IMR-90 (cell line): ENCODE measurements around the gene PRXL2B. TPM values are rescaled to one million over a fixed set of nuclear protein-coding genes. Genes with fewer than 3 reads are reported as not detected.

Source experiments
- ATAC-seq: fragments of 200-7000 bp; cut with Tn5 transposase; 2 replicates; pipeline ENCODE4 v1.9.1; 2020; ENCODE audit warnings: low read depth, mild to moderate bottlenecking, moderate library complexity
- BruUV-seq: library from RNA; stranded (reverse); fragments of 400-500 nt; replicated peaks from 2 replicates; lab custom pipeline; 2021; lab: Mats Ljungman, UMichigan
- CTCF ChIA-PET: fragments of 300-600 bp; formaldehyde crosslinking; extraction: SDS; loops from one replicate; lab custom pipeline; 2021; ENCODE audit warnings: antibody characterized with exemption; lab: Yijun Ruan, JAX
- POLR2A ChIA-PET: fragments of 300-600 bp; sonication (Branson Sonifier 250); formaldehyde crosslinking; loops from one replicate; lab custom pipeline; 2022; ENCODE audit warnings: antibody characterized with exemption; ENCODE audit not compliant: unreplicated experiment; lab: Charles Lee
- DNase-seq: peaks from one replicate; pipeline ENCODE4 v3.0.0; 2013
- H2AFZ ChIP-seq: replicated peaks from 2 replicates; pipeline ENCODE3; 2013; ENCODE audit warnings: low read length, mild to moderate bottlenecking; ENCODE audit not compliant: poor library complexity
- H2AK5ac ChIP-seq: 2 replicates; pipeline ENCODE4 v1.6.1; 2013; ENCODE audit warnings: low read depth, low read length, inconsistent platforms
- H2AK9ac ChIP-seq: replicated peaks from 2 replicates; pipeline ENCODE3; 2013; ENCODE audit warnings: mild to moderate bottlenecking, low read depth, low read length, moderate library complexity; ENCODE audit not compliant: poor library complexity
- H2BK120ac ChIP-seq: 2 replicates; pipeline ENCODE4 v1.6.1; 2013; ENCODE audit warnings: low read depth, low read length, inconsistent platforms
- H2BK15ac ChIP-seq: 3 replicates; pipeline ENCODE4 v1.6.1; 2013; ENCODE audit warnings: low read depth, low read length, inconsistent platforms
- H2BK20ac ChIP-seq: 2 replicates; pipeline ENCODE4 v1.6.1; 2013; ENCODE audit warnings: low read depth, mild to moderate bottlenecking, inconsistent platforms, low read length, moderate library complexity
- H2BK5ac ChIP-seq: 2 replicates; pipeline ENCODE4 v1.6.1; 2013; ENCODE audit warnings: mild to moderate bottlenecking, low read depth, low read length, inconsistent platforms; ENCODE audit not compliant: poor library complexity, severe bottlenecking
- H3K14ac ChIP-seq: replicated peaks from 2 replicates; pipeline ENCODE4 v1.6.1; 2013; ENCODE audit warnings: low read depth, low read length, inconsistent platforms
- H3K18ac ChIP-seq: 2 replicates; pipeline ENCODE4 v1.6.1; 2013; ENCODE audit warnings: low read depth, low read length, control low read depth
- H3K23ac ChIP-seq: 2 replicates; pipeline ENCODE4 v1.6.1; 2013; ENCODE audit warnings: low read depth, low read length, inconsistent platforms
- H3K27ac ChIP-seq: 2 replicates; pipeline ENCODE4 v1.5.1; 2013; ENCODE audit warnings: mild to moderate bottlenecking, control low read depth, low read length; ENCODE audit not compliant: insufficient read depth
- H3K27me3 ChIP-seq: 2 replicates; pipeline ENCODE4 v1.6.1; 2013; ENCODE audit warnings: low read length; ENCODE audit not compliant: control insufficient read depth, insufficient read depth
- H3K36me3 ChIP-seq: 2 replicates; pipeline ENCODE4 v1.6.1; 2013; ENCODE audit warnings: low read length, mixed read lengths; ENCODE audit not compliant: control insufficient read depth, insufficient read depth
- H3K4ac ChIP-seq: 2 replicates; pipeline ENCODE4 v1.6.1; 2013; ENCODE audit warnings: low read depth, low read length, inconsistent platforms
- H3K4me1 ChIP-seq: 2 replicates; pipeline ENCODE4 v1.6.1; 2013; ENCODE audit warnings: low read length, mixed read lengths; ENCODE audit not compliant: control insufficient read depth, insufficient read depth
- H3K4me2 ChIP-seq: 2 replicates; pipeline ENCODE4 v1.6.1; 2013; ENCODE audit warnings: low read depth, mild to moderate bottlenecking, control low read depth, low read length, moderate library complexity
- H3K4me3 ChIP-seq: 2 replicates; pipeline ENCODE4 v1.5.1; 2013; ENCODE audit warnings: low read depth, mild to moderate bottlenecking, control low read depth, low read length, moderate library complexity; ENCODE audit not compliant: insufficient read depth
- H3K56ac ChIP-seq: 2 replicates; pipeline ENCODE4 v1.6.1; 2013; ENCODE audit warnings: low read length, inconsistent platforms; ENCODE audit not compliant: insufficient read depth; ENCODE audit errors: extremely low read depth
- H3K79me1 ChIP-seq, 2 experiments: 2 replicates each; pipeline ENCODE4 v1.6.1; 2013; ENCODE audit warnings: low read length in 2 of 2, inconsistent platforms in 1 of 2, low read depth in 1 of 2
- H3K9ac ChIP-seq: 2 replicates; pipeline ENCODE4 v1.6.1; 2013; ENCODE audit warnings: low read depth, low read length, control low read depth
- H3K9me1 ChIP-seq: 2 replicates; pipeline ENCODE4 v1.6.1; 2013; ENCODE audit warnings: low read length, inconsistent platforms; ENCODE audit not compliant: insufficient read depth
- H3K9me3 ChIP-seq: 2 replicates; pipeline ENCODE4 v1.6.1; 2013; ENCODE audit warnings: low read length; ENCODE audit not compliant: control insufficient read depth, insufficient read depth
- H4K20me1 ChIP-seq: 2 replicates; pipeline ENCODE4 v1.6.1; 2013; ENCODE audit warnings: low read length, inconsistent platforms; ENCODE audit not compliant: insufficient read depth
- H4K5ac ChIP-seq: 2 replicates; pipeline ENCODE4 v1.6.1; 2013; ENCODE audit warnings: mild to moderate bottlenecking, low read depth, low read length, control low read depth
- H4K8ac ChIP-seq, 2 experiments: 2 replicates each; pipeline ENCODE4 v1.6.1; 2013; ENCODE audit warnings: low read depth in 2 of 2, low read length in 2 of 2, control low read depth in 1 of 2, inconsistent platforms in 1 of 2
- H4K91ac ChIP-seq: 2 replicates; pipeline ENCODE4 v1.6.1; 2013; ENCODE audit warnings: low read depth, low read length, inconsistent platforms; ENCODE audit not compliant: insufficient read depth
- BHLHE40 ChIP-seq: fragments of 150-350 bp; IDR thresholded peaks from 2 replicates; pipeline ENCODE4 v1.6.1; 2016; ENCODE audit warnings: mild to moderate bottlenecking, low read depth, low read length
- POLR2A ChIP-seq: IDR thresholded peaks from 2 replicates; pipeline ENCODE4 v1.6.1; 2012; ENCODE audit warnings: mild to moderate bottlenecking, low read depth, low read length
- USF2 ChIP-seq: fragments of 150-350 bp; IDR thresholded peaks from 2 replicates; pipeline ENCODE4 v1.6.1; 2017; ENCODE audit warnings: mild to moderate bottlenecking, antibody characterized with exemption, low read length, low read depth
- WGBS, 2 experiments: methylation state at CpG; one replicate each; pipeline versions ENCODE4 v1.1.5 to v1.1.7; 2013; ENCODE audit warnings: missing lambda C conversion rate in 2 of 2; ENCODE audit not compliant: insufficient read length in 1 of 2; ENCODE audit errors: extremely low coverage in 2 of 2; 5-methylcytosine and 5-hydroxymethylcytosine counted together
- dilution Hi-C: fragments of 300-500 bp; cut with HindIII; formaldehyde crosslinking; loops from one replicate; pipeline ENCODE4 v1.14.3; 2018; ENCODE audit warnings: low sequenced_read_pairs; ENCODE audit not compliant: unreplicated experiment
- in situ Hi-C: fragments of 300-500 bp; cut with MboI; formaldehyde crosslinking; loops from 3 replicates; pipeline ENCODE4 v1.14.3; 2019; ENCODE audit warnings: low sequenced_read_pairs, inconsistent platforms, mixed read lengths
- intact Hi-C: fragments of 100-400 bp; cut with micrococcal nuclease; formaldehyde crosslinking; loops from 2 replicates; pipeline ENCODE4 v1.10.0; 2022
- polyA plus RNA-seq, 3 experiments: library from polyadenylated mRNA; depleted of rRNA; stranded (reverse); fragments of >200 nt; gene quantifications; 2 replicates each; pipeline ENCODE4 v1.2.3, GENCODE V29; 2012; ENCODE audit warnings: low replicate concordance in 1 of 3
- total RNA-seq: library from RNA; depleted of rRNA; stranded (reverse); fragments of >200 nt; gene quantifications from 2 replicates; pipeline ENCODE4 v1.2.3, GENCODE V29; 2012

The PRXL2B gene
- total and polyA plus RNA-seq, 2 of the 4 experiments (the other 2 are of a cell fraction) = 10.9 to 22.3 TPM

GRCh38 chr1:2557482-2558400 is 28.8 kb upstream of the PRXL2B start:
- H4K8ac ChIP-seq = no peak overlapping the region
- no peaks in the 10 kb centered on the region; the same call in 1 of the 2 replicates for H3K27me3 ChIP-seq
- POLR2A ChIA-PET = no interaction called here
- peak overlapping the region; percentile 51 for H2AFZ ChIP-seq
- H3K14ac ChIP-seq = no peak overlapping the region
- intact Hi-C loops = no loop called here
- H3K23ac ChIP-seq = no peak overlapping the region
- TF ChIP-seq USF2 = no peak
- TF ChIP-seq BHLHE40 = no peak
- TF ChIP-seq POLR2A = no peak
- CTCF ChIA-PET = interaction anchor here (0.6 kb wide), 1 partner anchor 414 kb away, joined by 4 read pairs; no protein-coding TSS in a partner anchor
- WGBS, 2 experiments = 85% methylated on average over 12 of the region's 30 CpGs; no CpG with 5 or more reads in 1 of the 2 experiments
- ATAC-seq (no peak), DNase-seq (no peak)
- H2BK120ac ChIP-seq = no peak overlapping the region
- in situ Hi-C loops = no loop called here
- H3K18ac ChIP-seq = no peak overlapping the region
- dilution Hi-C loops = no loop called here
- no peak overlapping the region for H2BK15ac ChIP-seq
- H3K9me1 ChIP-seq = no peaks in the 10 kb centered on the region
- H2BK5ac ChIP-seq = no peak overlapping the region
- H2AK5ac ChIP-seq = no peak overlapping the region
- no peak overlapping the region for H4K91ac ChIP-seq
- H3K4ac ChIP-seq = no peak overlapping the region
- no peak overlapping the region for H3K9ac ChIP-seq
- BruUV-seq = no TSS peak
- no peaks in the 10 kb centered on the region for H3K9me3 ChIP-seq
- no peaks in the 10 kb centered on the region for H3K36me3 ChIP-seq
- H3K56ac ChIP-seq = no peak overlapping the region
- no peak overlapping the region for H2BK20ac ChIP-seq
- no peak overlapping the region for H2AK9ac ChIP-seq
- H3K27ac ChIP-seq = no peak overlapping the region
- H4K20me1 ChIP-seq = no peaks in the 10 kb centered on the region
- no peak overlapping the region for H3K4me3 ChIP-seq
- no peak overlapping the region for H4K5ac ChIP-seq
- no peaks in the 10 kb centered on the region for H3K4me1 ChIP-seq
- H3K4me2 ChIP-seq = no peak overlapping the region
- no peaks in the 10 kb centered on the region for H3K79me1 ChIP-seq
